NCI-H2196 (cell line): ENCODE measurements around the gene AP4S1.

Experiments used
- DNase-seq: peaks from one replicate; lab custom pipeline; 2025; ENCODE audit not compliant: unreplicated experiment; lab: John Stamatoyannopoulos, UW

AP4S1 gene

DNA sequence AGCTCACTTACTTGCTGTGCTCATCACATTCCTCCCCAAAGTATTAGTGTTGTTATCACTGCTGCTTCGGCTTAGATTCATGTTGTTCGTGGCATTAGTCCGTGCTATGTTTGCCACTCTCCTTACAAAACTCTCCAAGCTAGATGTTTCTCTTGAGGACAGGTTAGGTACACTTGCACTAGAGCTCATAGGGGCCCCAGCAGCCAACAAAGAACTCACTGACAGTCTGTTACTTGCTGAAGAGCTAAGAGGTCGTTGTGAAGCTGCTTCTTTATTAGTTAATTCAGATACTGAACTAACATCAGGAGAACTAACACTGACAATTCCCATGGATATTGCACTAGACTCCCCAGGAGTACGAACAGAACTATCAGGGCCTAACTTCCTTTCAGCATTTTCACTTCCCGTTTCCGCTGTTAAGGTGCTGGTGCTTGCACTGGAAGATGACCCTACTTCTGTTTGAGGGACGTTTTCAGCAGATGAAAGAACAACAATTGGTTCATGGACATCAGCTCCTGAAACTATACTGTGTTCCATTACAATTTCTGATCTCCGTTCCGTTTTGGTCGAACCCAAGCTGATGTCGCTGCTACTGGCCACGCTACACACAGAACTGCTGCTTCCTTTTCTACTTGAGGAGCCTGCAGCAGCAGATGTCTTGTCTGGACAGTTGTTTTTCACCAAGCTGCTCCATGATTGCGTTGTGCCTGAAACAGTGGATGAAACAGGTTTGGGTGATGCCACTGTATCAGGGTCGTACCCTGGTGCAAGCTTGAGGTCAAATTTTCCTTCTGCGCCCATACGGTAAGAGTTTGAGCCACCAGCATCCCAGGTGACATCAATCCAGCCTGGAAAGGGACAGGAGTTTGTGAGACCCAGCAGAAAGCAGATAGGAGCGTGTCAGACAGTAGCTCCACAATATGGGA lies 103.4 kb downstream of the AP4S1 start:
- no peak for DNase-seq

DNA sequence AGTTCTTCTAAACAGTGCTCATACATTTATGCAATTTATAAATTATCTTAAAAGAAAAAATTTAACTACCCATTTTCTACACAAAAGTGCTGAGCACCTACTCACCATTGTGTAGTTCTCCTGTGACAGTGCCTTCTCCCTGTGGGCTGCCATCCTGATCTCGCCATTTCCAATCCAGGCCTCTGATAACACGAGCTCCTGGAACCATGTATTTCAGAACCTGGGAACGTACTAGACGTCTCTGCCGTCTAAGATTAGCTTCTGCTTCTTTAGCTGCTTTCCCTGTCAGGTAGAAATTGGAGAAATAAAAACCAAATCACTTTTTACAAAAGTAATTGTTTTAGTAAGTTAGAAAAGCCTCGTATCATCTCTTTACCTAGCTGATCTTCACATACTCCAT lies 107.7 kb downstream of the AP4S1 start:
- DNase-seq, result no peak

- DNase-seq, result no peak
Measured at GRCh38 chr14:31137214-31137889, 111.9 kb downstream of the AP4S1 start.

- DNase-seq, result no peak
Measured at GRCh38 chr14:31138301-31138700, 112.9 kb downstream of the AP4S1 start.

DNA sequence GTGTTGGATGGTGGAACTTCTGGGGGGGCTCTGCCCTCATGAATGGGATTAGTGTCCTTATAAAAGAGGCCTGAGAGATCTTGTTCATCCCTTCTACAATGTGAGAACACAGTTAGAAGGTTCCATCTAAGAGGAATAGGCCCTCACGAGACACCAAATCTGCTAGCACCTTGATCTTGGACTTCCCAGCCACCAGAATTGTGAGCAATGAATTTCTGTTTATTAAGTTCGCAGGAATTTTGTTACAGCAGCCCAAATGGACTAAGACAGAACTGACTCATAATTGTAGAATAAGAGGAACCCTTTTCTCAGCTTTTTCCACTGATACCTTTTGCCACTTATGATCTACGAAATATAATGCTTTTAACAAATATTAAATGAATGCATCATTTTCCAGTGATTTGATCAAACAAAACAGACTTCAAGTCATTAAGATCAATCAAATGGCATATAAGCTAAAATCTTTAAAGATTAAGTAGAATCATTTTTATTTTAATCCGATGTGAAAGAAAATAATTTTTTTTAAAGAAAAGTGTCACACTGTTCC lies 113.9 kb downstream of the AP4S1 start:
- no peak for DNase-seq

DNA sequence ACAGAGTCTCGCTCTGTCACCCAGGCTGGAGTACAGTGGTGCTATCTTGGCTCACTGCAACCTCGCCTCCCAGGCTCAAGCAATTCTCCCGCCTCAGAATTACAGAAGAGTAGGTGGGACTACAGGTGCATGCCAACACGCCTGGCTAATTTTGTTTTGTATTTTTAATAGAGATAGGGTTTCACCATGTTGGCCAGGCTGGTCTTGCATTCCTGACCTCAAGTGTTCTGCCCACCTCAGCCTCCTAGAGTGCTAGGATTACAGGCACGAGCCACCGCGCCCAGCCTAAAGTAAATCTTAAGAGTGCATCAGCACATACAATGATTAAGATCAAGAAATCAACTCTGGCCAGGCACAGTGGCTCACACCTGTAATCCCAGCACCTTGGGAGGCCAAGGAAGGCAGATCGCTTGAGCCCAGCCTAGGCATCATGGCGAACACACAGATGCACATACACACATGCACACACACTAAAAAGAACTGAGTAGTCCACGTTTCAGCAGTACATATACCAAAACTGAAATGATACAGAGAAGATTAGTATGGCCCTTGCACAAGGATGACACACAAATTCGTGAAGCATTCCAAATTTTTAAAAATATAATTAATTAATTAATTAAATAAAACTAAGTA lies 117.1 kb downstream of the AP4S1 start:
- DNase-seq, result no peak
